ENCODE data around the gene IL32.
"Not testable (repeated sequence)": the region's sequence is repeated elsewhere in the genome, so short reads cannot be mapped to it uniquely, and the experiment has no call there.

Gene IL32

DNA sequence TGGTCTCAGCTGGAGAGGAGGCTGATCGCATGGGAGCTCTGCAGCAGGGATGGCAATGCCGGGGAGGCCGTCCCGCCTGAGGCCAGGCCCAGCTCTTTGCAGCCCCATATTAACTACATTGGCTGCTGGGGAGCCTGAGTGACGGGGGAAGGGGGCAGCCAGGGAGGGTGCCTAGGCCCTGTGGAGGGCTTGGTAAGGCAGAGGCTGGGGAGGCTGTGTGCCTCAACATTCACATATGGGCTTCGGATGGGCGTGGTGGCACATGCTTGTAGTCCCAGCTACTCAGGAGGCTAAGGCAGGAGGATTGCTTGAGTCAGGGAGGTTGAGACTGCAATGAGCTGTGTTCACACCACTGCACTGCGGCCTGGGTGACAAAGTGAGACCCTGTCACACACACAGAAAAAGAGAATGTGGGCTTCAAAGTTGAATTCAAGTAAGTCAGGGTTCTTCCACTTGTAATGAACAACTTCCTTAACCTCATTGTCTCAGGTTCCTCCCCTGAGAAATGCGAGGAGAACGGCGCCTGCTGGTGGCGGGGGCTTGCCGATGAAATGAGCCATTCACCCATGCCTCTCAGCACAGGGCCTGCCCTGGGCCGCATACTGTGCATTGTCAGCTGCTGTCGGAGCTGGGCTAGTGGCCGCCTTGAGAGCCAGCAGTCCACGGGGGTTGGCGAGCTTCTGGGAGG lies 7.3 kb downstream of the IL32 start:
- DNase-seq, result not testable (repeated sequence)

DNA sequence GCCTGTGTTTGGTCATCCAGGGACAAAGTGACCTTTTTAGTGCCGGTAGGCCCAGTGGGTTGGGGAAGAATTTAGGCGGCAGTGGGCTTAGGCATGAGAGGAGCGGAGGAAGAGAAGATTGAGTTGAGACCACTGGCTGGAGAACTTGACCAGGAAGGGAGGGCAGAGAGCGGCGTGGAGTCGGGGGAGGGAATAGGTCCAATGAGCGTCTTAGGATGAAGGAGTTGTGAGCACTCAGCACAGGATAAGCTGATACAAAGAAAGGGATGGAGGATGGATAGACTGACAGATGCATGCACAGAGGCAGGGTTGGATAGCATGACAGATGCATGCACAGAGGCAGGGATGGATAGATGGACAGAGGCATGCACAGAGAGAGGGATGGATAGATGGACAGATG lies 8.0 kb downstream of the IL32 start:
- no peak for DNase-seq

DNA sequence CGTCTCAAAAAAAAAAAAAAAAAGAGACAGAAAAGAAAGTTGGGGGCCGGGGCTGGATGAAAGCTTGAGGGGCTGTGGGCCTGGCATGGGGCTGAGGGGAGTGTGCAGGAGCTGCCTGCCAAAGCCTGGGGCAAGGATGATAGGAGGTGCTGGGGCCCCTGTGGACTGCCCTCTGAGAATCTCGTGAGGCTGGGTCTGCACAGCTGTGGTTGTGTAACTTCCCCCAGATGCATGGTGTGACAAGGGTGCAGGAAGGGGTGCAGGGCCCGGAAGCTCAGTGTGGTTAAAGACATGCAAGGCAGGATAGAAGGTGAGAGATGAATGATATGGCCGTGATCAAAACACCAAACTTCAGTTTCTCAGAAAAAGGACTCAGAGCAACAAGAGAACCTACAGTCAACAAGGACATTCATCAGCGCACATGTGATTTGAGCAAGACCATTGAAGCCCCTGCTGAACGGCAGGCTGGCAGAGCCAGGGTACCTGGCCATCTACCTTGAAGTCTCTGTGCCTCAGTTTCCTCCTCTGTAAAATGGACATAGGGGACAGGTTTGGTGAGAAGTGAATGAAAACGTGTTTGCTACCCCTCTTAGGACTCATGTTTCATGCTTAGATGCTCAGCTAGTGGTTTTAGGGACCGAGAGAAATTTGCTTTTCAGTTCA lies 9.6 kb downstream of the IL32 start:
- no peak for DNase-seq

DNA sequence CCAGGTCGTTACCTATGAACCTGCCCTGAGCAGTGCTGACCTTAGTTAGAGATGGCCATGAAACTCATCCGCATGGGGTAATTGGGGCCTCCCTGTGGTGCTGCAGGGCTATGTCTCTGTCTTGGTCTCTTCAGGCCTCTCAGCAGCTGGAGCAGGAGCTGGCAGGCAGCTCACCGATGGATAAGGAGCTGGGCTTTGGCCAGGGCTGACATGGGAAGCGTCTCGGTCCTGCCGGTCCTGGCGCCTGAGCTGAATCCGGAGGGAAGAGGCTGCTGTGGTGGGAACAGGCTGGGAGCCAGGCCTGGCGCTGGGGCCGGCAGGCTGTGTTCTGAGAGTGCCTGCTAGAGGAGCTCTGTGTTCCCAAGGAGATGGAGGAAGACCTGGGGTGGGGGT lies 10.1 kb downstream of the IL32 start:
- no peak for DNase-seq

DNA sequence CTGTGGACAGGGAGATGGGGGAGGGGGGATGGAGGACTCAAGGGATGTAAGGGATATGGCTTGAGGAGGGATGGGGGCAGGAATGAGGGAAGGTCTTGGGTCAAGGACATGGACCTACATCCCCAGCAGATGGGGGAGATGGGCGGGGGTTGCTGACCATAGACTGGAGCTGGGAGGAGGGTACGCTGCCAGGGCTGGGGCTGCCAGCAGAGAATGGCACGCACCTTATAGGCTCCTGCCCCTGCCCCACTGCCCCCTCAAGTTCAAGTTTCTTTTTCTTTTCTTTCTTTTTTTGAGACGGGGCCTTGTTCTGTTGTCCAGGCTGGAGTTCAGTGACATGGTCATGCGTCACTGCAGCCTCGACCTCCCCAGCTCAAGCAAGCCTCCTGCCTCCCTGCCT lies 10.5 kb downstream of the IL32 start:
- not testable (repeated sequence) for DNase-seq

DNA sequence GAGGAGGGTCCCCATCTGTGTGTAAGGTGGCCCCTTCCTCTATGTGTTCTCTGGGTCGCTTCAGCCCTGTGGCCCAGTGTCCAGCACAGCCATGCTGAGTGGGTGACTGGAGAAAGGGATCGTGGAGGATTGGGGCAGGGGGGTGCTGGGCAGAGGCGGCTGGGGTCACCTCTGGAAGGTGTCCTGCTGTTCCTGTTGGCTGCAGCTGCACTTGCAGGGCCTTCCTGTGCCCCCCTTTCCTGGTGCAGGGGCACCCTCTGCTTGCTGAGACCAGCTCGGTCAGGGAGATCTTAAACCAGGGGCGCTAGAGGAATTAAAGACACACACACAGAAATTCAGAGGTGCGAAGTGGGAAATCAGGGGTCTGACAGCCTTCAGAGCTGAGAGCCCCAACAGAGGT lies 11.1 kb downstream of the IL32 start:
- no peak for DNase-seq

DNA sequence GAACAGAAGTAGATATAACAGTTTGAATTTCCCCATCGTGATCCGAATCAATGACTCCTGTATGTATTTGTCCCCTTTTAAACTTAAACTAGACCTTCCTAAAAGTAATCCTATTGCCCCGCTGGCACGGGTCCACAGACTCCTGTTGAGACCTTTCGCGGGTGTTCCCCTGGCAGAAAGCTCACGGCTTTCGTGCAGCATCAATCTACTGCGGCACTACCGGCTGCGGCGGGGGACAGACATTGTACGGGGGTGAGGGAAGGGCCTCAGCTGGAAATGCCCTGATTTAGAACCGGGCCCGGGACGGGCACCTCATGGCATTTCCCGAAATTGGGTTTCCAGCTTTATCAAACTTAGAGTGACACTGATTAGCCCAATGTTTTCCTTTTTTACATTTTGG lies 14.6 kb downstream of the IL32 start:
- no peak for DNase-seq

DNA sequence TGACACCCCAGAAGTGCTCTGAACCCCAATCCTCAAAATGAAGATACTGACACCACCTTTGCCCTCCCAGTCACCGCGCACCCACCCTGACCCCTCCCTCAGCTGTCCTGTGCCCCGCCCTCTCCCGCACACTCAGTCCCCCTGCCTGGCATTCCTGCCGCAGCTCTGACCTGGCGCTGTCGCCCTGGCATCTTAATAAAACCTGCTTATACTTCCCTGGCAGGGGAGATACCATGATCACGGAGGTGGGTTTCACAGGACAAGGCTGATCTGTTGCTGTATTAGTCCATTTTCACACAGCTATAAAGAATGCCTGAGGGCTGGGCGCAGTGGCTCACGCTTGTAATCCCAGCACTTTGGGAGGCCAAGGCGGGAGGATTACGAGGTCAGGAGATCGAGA lies 16.5 kb downstream of the IL32 start:
- DNase-seq, result not testable (repeated sequence)

DNA sequence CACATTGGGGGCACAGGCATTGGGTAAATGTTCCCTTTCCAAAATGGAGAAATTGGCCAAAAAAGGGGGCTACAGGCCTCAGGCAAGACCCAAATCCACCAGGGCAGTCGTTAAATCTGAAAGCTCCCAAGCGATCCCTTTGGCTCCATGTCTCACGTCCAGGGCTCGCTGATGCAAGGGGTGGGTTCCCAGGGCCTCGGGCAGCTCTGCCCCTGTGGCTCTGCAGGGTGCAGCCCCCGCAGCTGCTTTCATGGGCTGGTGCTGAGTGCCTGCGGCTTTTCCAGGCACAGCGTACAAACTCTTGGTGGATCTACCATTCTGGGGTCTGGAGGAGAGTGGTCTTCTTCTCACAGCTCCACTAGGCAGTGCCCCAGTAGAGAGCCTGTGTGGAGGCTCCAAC lies 18.0 kb downstream of the IL32 start:
- not testable (repeated sequence) for DNase-seq

DNA sequence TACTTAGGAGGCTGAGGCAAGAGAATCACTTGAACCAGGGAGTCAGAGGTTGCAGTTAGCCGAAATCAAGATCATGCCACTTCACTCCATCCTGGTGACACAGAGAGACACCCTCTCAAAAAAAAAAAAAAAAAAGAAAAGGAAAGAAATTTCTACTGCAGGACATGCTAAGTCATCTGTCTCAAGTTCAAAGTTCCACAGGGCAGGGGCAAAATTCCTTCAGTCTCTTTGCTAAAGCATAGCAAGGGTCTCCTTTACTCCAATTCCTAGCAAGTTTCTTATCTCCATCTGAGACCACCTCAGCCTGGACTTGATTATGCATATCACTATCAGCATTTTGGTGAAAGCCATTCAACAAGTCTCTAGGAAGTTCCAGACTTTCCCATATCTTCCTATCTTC lies 19.1 kb downstream of the IL32 start:
- no peak for DNase-seq

DNA sequence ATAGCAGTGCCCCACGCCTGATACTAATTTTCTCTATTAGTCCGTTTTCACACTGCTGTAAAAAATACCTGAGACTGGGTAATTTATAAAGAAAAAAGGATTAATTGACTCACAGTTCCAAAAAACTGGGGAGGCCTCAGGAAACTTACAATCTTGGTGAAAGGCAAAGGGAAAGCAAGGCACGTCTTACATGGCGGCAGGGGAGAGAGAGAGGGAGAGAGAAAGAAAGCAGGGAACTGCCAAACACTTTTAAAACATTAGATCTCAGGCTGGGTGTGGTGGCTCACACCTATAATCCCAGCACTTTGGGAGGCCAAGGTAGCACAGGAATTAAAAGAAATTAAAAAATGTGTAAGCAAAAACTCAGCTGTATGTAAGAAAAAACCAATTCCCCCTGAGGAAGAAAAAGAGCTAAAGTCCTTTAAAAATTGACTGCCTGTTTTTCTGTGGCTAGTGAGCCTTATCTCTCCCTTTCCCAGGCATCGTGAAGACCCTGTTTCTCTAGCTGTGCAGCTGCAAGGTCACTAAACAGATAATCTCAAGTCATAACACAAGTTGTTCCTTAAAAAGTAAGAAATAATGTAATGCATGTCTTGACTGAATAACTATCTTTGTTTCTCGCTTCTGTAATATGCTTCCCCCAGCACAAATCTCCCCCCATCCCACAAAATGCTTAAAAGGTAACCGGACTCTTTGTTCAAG lies 19.7 kb downstream of the IL32 start:
- no peak for DNase-seq

DNA sequence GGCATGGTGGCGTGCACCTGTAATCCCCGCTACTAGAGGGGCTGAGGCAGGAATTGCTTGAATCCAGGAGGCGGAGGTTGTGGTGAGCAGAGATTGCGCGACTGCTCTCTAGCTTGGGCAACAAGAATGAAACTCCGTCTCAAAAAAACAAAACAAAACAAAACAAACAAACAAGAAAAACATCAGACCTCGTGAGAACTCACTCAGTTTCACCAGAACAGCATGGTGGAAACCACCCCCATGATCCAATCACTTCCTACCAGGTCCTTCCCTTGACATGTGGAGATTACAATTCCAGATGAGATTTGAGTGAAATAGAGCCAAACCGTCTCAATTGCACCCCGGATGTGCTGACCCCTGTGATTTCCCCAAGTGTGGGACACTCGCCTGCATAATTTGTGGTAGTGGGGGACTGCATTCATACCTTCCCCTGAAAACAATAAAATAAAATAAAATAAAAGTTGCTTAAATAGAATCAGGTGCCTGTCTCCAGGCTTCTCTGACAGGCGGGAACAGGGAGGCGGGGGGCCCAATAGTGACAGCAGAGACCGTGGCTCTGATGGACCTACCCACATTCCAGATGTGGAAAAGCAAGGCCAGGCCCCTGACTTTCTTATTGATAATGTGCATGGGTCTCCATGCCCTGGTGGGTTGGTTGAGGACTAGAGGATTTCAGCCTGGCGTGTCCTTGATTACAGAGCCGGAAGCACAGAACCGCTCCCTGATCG lies 20.6 kb downstream of the IL32 start:
- no peak for DNase-seq

DNA sequence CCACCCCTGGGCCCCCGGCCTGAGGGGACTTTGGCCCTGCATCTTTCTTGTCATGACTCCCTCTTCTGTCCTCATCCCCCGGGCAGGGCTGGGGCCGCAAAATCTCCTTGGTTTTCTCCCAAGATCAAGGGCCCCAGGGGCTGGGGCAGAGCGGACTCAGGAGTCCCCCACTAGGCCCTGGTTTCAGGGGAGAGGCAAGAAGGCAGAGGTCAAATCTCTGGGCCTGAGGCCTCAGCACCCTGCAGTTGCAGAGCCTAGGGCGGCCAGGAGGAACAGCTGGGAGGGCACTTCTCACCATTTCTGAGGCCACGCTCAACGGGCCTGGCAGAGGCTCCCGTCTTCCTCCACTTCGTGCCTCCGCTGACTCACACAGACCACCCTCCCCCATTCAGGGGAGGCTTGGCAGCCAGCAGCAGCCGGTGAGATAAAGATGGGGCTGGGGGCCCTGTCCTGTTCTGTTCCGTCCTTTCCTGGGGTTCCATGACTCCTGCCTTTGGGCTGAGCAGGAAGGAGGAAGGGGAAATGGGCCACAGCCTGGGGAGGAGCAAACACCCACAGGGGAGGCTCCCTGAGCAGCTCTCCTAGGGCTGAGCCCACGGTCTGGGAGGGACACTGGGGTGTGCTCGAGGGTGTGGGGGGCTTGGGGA lies 21.3 kb downstream of the IL32 start:
- DNase-seq, result no peak

DNA sequence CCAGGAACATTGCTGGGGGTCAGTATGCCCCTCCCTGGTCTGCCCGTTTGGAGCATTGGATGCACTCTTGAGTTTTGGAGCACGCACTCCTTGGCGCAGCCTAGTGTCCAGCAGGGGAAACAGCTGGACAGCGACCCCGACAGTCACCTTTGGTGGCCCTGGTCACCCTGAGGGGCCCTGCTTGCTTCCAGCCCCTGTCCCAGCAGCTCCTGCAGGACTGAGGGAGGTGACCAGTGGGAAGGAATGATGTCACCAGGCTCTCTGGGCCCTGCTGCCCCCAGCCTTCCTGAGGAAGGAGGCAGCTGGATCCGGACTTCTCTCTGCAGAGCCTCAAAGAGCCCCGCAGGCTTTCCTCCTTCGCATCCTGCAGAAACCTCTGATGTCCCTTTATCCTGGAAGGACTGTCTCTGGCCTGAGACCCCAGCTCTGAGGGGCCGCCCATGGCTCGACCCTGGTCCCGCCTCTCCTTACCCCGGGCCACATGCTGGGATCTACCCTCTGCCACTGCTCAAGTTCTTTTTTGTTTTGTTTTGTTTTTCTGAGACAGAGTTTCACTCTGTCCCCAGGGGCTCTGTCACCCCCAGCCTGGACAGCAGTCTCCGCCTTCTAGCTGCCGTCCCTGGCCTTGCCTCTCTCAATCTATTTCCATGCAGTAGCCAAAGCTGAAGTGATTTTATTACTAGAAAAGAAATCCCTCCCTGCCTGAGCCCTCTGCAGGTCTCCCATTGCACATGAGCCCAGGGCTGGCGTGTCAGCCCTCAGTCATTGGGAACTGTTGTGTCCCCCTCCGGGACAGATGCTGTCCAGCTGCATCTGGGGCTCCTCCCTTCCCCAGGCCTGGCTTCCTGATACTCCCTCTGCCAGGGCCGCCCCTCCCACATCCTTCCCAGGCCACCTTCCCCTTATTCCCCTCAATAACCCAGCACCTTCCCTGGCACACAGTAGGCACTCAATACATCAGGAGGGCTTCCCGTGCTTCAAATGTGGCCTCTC lies 22.1 kb downstream of the IL32 start:
- no peak for DNase-seq

DNA sequence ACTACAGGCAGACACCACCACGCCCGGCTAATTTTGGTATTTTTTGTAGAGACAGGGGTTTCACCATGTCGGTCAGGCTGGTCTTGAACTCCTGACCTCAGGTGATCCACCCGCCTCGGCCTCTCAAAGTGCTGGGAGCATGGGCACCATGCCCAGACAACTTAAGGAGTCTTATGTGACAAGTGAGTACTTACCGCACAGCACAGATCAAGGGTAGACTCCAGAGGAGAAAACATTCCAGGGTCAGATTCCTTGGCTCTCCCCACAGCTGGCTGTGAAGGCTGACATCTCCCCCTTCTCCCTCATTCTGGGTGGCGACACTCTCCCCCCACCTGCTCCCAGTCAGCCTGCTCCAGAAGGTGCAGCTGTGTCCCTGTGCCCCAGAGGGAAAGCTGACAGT lies 23.0 kb downstream of the IL32 start:
- no peak for DNase-seq

DNA sequence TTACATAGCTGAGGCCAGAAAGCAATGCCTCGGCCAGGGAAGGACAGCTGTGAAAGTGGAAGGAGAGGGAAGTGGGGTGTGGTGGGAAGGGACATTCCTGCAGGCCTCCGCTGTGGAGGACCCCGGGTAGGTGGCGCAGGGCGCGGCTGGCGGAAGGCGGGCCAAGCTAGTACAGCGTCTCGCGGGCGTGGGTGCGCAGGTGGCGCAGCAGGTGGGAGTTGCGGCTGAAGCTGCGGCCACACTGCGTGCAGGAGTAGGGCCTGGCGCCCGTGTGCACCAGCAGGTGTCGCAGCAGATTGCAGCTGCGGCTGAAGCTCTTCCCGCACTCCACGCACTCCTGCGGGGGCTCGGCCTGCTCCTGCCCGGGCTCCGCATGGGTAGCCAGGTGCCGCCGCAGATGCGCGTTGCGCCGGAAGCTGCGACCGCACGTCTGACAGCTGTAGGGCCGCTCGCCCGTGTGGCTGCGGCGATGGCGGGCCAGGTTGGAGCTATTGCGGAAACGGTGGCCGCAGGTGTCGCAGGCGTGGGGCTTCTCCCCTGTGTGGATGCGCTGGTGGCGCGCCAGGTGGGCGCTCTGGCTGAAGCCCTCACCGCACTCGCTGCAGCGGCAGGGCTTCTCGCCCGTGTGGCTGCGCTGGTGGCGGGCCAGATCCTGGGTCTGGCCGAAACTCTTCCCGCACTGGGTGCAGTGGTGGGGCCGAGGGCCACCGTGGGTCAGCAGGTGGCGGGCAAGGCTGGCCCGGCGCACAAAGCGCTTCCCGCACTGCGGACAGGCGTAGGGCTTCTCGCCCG lies 23.7 kb downstream of the IL32 start:
- no peak for DNase-seq

DNA sequence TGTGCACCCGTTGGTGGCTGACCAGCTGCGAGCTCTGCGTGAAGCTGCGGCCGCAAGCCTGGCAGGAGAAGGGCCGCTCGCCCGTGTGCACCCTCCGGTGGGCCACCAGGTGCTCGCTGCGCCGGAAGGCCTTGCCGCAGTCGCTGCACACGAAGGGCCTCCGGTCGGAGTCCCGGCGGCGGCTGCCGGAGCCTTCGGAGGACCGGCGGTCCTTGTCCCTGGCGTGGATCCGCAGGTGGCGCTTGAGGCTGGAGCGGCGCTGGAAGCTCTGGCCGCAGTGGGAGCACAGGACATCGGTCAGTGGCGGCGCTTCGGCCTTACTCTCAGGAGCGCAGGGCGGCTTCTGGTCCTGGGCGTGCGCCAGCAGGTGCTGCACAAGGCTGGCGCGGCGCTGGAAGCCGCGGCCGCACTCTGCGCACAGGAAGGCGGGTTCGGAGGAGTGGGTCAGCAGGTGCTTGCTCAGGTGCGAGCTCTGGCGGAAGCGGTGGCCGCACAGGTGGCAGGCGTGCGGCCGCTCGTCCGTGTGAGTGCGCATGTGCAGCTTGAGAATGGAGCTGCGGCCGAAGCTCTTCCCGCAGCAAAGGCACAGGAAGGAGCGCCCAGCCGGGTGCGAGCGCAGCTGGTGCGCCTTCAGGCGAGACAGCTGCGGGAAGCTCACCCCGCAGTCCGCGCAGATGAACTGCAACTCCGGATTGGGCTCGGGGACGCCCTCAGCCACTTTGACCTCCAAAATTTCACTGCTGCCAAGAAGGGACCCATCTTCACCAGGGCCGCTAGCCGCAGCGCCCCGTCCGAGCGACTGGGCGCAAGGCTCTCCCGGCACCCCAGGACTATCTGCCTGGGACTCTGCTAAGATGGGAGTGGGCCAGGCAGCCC lies 24.5 kb downstream of the IL32 start:
- DNase-seq, result peak; percentile 45

DNA sequence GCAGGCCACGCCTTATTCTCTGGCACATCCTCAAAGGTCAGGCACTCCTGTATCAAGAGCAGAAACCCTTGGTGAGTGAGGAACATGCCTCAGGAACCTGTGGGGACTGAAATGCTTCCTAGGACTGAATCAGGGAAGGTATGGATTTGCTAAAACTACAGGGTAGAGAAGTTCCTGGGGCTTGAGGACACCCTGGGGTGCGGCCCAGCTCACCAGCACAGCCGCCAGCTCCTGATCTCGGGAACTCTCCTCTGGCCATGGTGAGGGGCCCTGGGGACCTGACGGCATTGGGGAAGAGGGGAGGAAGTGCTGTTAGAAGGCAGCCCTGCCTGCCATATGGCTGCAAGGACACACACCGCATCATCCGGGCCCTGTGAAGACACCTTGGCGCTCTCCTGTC lies 26.1 kb downstream of the IL32 start:
- no peak for DNase-seq

DNA sequence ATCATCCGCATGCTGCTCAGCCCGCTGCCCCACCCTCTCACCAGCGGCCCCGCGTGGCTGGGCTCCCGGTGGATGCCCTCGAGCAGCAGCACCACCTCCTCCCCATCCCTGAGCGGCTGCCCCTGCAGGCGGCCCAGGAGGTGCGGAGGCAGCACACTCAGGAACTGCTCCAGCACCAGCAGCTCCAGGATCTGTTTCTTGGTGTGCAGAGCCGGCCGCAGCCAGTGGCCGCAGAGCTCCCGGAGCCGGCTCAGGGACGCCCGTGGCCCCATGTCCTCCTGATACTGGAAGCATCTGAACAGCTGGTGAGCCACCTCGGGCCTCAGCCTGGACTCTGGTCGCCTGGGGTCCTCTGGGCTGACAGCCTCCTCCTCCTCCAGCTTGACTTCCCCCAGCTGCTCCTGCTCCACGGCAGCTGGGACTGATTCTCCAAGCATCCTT lies 27.1 kb downstream of the IL32 start:
- DNase-seq, result no peak

All from NCI-H2029 (cell line).